Measurements from ENCODE around the gene FLII.

The FLII gene

GRCh38 chr17:18259621-18260331, 1.2 kb upstream of the FLII start:
- Histone ChIP-seq H3K4me1 (ENCODE audit: control insufficient read depth, insufficient read depth, low read length, poor library complexity, severe bottlenecking) (peaks cover 21% of the 10 kb centered on the region), H3K27ac (ENCODE audit: low read depth, low read length, severe bottlenecking) (peak overlapping the region; percentile 89), H3K4me3 (ENCODE audit: extremely low read depth, insufficient read depth, low read length, poor library complexity, severe bottlenecking) (peak overlapping the region; percentile 81), H3K36me3 (ENCODE audit: control insufficient read depth, insufficient read depth, low read length) (peaks cover 46% of the 10 kb centered on the region), H3K9me3 (ENCODE audit: control insufficient read depth, low read length) (no peaks in the 10 kb centered on the region)
- WGBS, 2 experiments (ENCODE audit: insufficient coverage in 2 of 2): 77 to 78% methylated on average over 21 to 22 of the region's 22 CpGs

DNA sequence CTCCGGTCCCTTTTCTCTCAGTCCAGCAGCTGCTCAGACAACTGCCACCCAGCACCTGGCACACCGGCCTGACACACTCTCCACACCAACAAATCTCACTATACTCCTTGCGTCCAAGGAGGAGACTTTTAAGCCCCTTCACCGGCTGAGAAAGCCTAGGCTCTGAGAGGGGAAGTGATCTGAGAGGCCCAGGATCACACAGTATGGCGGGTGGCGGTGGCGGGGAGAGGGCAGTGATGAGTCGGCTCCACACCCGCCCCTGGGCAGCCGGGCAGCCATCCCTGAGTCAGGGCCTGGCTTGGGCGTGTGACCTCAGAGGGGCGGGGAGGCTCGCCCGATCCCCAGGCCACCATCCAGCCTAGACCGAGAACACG, 569 bp downstream of the FLII start:
- H3K36me3 ChIP-seq (ENCODE audit: control insufficient read depth, insufficient read depth, low read length): peaks cover 46% of the 10 kb centered on the region
- H3K27ac ChIP-seq (ENCODE audit: low read depth, low read length, severe bottlenecking): peak overlapping the region; percentile 92
- peaks cover 21% of the 10 kb centered on the region for H3K4me1 ChIP-seq (ENCODE audit: control insufficient read depth, insufficient read depth, low read length, poor library complexity, severe bottlenecking)
- no peaks in the 10 kb centered on the region for H3K9me3 ChIP-seq (ENCODE audit: control insufficient read depth, low read length)
- 0% methylated on average over 4 to 12 of the region's 16 CpGs for WGBS, 2 experiments (ENCODE audit: insufficient coverage in 2 of 2)
- H3K4me3 ChIP-seq (ENCODE audit: extremely low read depth, insufficient read depth, low read length, poor library complexity, severe bottlenecking): peak overlapping the region; percentile 79

DNA sequence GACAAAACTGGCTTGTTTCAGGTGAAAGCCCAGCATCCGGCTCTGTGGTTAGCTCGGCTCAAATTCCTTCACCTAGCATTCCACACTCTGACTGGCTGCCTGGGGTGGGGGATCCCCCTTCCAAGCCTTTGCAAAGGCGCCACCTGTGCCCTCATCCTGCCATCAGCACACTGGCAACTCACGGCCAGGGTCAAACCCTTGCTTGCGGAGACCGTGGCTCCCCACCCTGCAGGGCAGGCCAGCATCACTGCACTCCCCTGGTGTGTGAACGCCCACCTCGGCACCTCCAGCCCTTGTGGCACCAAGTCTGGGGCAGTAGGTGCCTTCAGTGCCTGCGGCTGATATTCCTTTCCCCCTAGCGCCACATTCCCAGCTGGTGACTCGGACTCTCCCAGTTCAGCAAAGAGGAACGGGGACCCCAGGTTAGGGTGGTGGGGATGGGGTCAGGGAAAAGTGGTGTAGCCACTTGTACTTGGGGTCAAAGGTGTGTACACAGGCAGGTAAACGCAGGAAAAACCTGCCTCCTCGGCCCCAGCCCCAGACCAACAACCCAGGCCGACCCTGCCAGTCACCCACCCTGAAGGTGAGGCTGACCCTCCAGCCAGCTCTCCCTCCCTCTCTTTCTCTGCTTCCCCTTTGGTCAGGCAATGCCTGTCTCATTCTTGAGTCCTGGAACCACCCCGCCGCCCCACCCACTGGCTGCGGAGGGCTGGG, 1.1 kb downstream of the FLII start:
- H3K27ac ChIP-seq (ENCODE audit: low read depth, low read length, severe bottlenecking): peak overlapping the region; percentile 92
- 28 to 35% methylated on average over 9 to 14 of the region's 18 CpGs for WGBS, 2 experiments (ENCODE audit: insufficient coverage in 2 of 2)
- H3K9me3 ChIP-seq (ENCODE audit: control insufficient read depth, low read length): no peaks in the 10 kb centered on the region
- H3K36me3 ChIP-seq (ENCODE audit: control insufficient read depth, insufficient read depth, low read length): peaks cover 47% of the 10 kb centered on the region
- H3K4me3 ChIP-seq (ENCODE audit: extremely low read depth, insufficient read depth, low read length, poor library complexity, severe bottlenecking): peak overlapping the region; percentile 79
- H3K4me1 ChIP-seq (ENCODE audit: control insufficient read depth, insufficient read depth, low read length, poor library complexity, severe bottlenecking): peaks cover 21% of the 10 kb centered on the region

GRCh38 chr17:18256776-18257175, 1.8 kb downstream of the FLII start:
- H3K9me3 ChIP-seq (ENCODE audit: control insufficient read depth, low read length): no peaks in the 10 kb centered on the region
- peaks cover 54% of the 10 kb centered on the region for H3K36me3 ChIP-seq (ENCODE audit: control insufficient read depth, insufficient read depth, low read length)
- peak overlapping the region; percentile 79 for H3K4me3 ChIP-seq (ENCODE audit: extremely low read depth, insufficient read depth, low read length, poor library complexity, severe bottlenecking)
- 92 to 98% methylated on average over 5 to 7 of the region's 7 CpGs for WGBS, 2 experiments (ENCODE audit: insufficient coverage in 2 of 2)
- no peak overlapping the region for H3K27ac ChIP-seq (ENCODE audit: low read depth, low read length, severe bottlenecking)
- peaks cover 18% of the 10 kb centered on the region for H3K4me1 ChIP-seq (ENCODE audit: control insufficient read depth, insufficient read depth, low read length, poor library complexity, severe bottlenecking)

DNA sequence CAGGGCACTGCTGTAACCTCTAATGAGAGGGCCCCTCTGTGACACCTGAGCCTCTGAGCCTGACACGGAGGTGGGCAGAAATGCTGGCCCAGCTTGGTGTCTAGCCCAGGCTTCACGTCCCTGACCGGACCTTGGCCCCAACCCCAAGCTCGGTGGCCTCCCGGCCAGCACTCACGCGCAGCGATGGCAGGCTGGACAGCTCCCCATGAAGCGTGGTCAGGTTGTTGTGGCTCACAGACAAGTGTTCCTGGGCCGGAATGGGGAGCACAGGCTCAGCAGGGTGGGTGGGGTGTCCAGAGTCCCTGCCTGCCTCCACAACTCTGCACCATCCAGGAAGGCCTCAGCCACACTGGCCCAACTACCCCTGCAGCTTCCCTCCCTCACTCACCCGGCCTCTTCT, 2.2 kb downstream of the FLII start:
- Histone ChIP-seq H3K4me3 (ENCODE audit: extremely low read depth, insufficient read depth, low read length, poor library complexity, severe bottlenecking) (no peak overlapping the region), H3K9me3 (ENCODE audit: control insufficient read depth, low read length) (no peaks in the 10 kb centered on the region), H3K36me3 (ENCODE audit: control insufficient read depth, insufficient read depth, low read length) (peaks cover 58% of the 10 kb centered on the region), H3K27ac (ENCODE audit: low read depth, low read length, severe bottlenecking) (no peak overlapping the region), H3K4me1 (ENCODE audit: control insufficient read depth, insufficient read depth, low read length, poor library complexity, severe bottlenecking) (peaks cover 18% of the 10 kb centered on the region)
- WGBS, 2 experiments (ENCODE audit: insufficient coverage in 2 of 2): 94 to 95% methylated on average over 9 to 10 of the region's 11 CpGs

DNA sequence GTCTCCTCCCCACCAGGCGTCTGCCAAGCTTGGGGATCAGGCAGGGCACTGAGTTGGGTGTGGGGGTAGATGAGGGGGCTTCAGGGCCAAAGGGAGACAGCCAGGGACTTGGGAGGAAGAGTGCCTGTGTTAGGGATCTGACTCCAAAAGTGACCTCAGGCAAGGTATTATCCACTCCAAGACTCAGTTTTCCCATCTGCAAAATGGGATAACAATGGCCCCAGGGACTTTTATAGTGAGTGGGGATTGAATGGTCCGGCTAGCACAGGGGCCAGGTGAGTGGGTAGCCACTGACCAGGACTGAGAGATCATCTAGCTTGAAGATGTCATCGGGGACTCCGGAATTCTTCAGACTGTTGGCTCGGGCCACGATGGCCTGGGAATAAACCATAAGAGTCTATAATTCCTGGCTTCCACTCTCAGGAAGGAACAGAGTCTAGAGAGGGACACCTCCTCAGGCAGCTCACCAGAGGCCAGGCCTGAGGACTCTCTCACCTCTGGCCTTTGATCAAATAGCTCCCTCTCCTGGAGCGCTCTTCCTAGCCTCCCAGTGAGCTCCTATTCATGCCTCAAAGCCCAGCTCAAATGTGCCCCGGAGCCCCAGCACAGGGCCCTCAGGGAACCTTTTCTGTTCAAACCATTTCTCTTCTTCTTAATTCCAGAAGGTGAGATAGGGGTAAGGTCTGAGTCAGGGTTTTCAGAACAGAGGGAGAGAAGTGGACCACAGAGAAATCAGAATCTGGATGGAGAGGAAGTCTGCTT, 3.5 kb downstream of the FLII start:
- no peaks in the 10 kb centered on the region for H3K9me3 ChIP-seq (ENCODE audit: control insufficient read depth, low read length)
- no peak overlapping the region for H3K4me3 ChIP-seq (ENCODE audit: extremely low read depth, insufficient read depth, low read length, poor library complexity, severe bottlenecking)
- peaks cover 71% of the 10 kb centered on the region for H3K36me3 ChIP-seq (ENCODE audit: control insufficient read depth, insufficient read depth, low read length)
- H3K4me1 ChIP-seq (ENCODE audit: control insufficient read depth, insufficient read depth, low read length, poor library complexity, severe bottlenecking): peaks cover 16% of the 10 kb centered on the region
- no peak overlapping the region for H3K27ac ChIP-seq (ENCODE audit: low read depth, low read length, severe bottlenecking)
- WGBS, 2 experiments (ENCODE audit: insufficient coverage in 2 of 2): 94 to 96% methylated on average over 6 of the region's 8 CpGs

DNA sequence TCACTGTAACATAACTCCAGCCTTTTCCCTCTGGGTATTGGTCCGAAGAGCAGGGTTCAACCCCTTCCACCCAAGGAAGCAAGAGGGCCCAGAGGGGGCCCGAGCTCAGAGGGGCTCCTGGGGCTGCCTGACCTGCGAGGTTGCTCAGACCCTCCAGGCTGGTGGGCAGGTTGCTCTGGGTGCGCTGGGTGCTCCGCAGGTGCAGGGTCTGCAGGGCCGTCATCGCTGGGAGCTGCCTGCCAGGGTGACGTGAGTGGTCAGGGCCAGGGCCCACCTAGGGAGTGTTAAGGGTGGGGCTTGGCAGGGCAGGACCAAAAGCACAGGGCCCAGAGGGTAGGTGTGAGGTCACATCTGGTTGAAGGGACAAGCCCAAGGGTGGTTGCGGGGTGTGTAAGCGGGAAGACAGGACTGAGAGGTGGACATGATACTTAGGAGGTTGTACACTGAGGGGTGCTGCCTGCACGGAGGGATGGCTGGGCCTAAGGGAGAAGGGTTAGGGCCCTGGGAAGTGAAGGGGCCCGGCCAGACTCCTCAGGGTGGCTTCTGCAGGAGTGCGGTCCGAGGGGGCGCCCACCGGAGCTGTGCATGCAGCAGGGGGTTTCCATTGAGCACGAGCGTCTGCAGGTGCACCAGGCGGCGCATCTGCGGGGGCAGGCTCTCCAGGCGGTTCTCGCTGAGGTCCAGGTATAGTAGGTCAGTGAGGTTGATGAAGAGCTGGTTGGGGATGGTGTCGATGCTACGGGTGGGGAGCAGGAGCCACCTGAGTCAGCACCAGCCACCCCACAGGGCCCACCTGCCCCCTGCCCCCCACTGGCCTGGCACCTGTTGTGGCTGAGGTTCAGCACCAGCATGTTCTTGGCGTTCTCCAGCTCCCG, 4.4 kb downstream of the FLII start:
- Histone ChIP-seq H3K9me3 (ENCODE audit: control insufficient read depth, low read length) (no peaks in the 10 kb centered on the region), H3K36me3 (ENCODE audit: control insufficient read depth, insufficient read depth, low read length) (peaks cover 75% of the 10 kb centered on the region), H3K27ac (ENCODE audit: low read depth, low read length, severe bottlenecking) (no peak overlapping the region), H3K4me1 (ENCODE audit: control insufficient read depth, insufficient read depth, low read length, poor library complexity, severe bottlenecking) (peaks cover 12% of the 10 kb centered on the region), H3K4me3 (ENCODE audit: extremely low read depth, insufficient read depth, low read length, poor library complexity, severe bottlenecking) (no peak overlapping the region)
- 96 to 98% methylated on average over 23 to 25 of the region's 27 CpGs for WGBS, 2 experiments (ENCODE audit: insufficient coverage in 2 of 2)

DNA sequence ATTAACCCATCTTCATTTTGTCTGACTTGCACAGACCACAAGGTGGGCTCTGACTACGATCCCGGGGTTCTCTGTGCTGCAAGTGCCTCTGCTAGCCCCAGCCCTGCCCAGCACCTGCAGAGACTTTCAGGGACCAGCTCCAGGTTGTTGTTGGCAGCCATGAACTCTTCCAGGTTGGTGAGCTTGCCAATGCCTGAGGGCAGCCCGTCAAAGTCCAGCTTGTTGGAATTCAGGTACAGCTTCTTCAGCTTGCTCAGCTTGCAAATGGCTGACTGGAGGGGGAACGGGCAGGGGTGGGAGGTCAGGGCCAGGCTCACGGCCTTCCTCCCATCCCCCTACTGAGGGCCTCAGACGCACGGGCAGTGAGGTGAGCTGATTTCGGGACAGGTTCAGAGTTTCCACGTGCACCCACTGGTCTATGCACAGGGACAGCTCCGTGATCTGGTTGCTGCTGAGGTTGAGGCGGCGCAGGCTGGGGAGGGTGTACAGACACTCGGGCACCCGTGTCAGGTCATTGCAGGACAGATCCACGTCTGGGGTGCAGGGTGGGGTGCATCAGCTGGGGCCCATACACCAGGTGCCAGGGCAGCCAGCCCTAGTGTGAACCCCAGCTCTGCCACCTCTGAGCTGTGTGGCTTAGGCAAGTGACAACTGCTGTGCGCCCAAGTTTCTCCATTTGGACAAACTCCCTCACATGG, 5.2 kb downstream of the FLII start:
- 92 to 93% methylated on average over 15 to 16 of the region's 16 CpGs for WGBS, 2 experiments (ENCODE audit: insufficient coverage in 2 of 2)
- Histone ChIP-seq H3K4me1 (ENCODE audit: control insufficient read depth, insufficient read depth, low read length, poor library complexity, severe bottlenecking) (peaks cover 12% of the 10 kb centered on the region), H3K27ac (ENCODE audit: low read depth, low read length, severe bottlenecking) (no peak overlapping the region), H3K36me3 (ENCODE audit: control insufficient read depth, insufficient read depth, low read length) (peaks cover 84% of the 10 kb centered on the region), H3K9me3 (ENCODE audit: control insufficient read depth, low read length) (no peaks in the 10 kb centered on the region), H3K4me3 (ENCODE audit: extremely low read depth, insufficient read depth, low read length, poor library complexity, severe bottlenecking) (no peak overlapping the region)

GRCh38 chr17:18252160-18252559, 6.4 kb downstream of the FLII start:
- WGBS, 2 experiments (ENCODE audit: insufficient coverage in 2 of 2): 90 to 91% methylated on average over 2 to 4 of the region's 5 CpGs
- Histone ChIP-seq H3K4me3 (ENCODE audit: extremely low read depth, insufficient read depth, low read length, poor library complexity, severe bottlenecking) (no peak overlapping the region), H3K36me3 (ENCODE audit: control insufficient read depth, insufficient read depth, low read length) (peaks cover 93% of the 10 kb centered on the region), H3K4me1 (ENCODE audit: control insufficient read depth, insufficient read depth, low read length, poor library complexity, severe bottlenecking) (peaks cover 8% of the 10 kb centered on the region), H3K27ac (ENCODE audit: low read depth, low read length, severe bottlenecking) (no peak overlapping the region), H3K9me3 (ENCODE audit: control insufficient read depth, low read length) (no peaks in the 10 kb centered on the region)

GRCh38 chr17:18251204-18251603, 7.3 kb downstream of the FLII start:
- Histone ChIP-seq H3K4me1 (ENCODE audit: control insufficient read depth, insufficient read depth, low read length, poor library complexity, severe bottlenecking) (no peaks in the 10 kb centered on the region), H3K9me3 (ENCODE audit: control insufficient read depth, low read length) (no peaks in the 10 kb centered on the region), H3K36me3 (ENCODE audit: control insufficient read depth, insufficient read depth, low read length) (peaks cover 91% of the 10 kb centered on the region), H3K27ac (ENCODE audit: low read depth, low read length, severe bottlenecking) (no peak overlapping the region), H3K4me3 (ENCODE audit: extremely low read depth, insufficient read depth, low read length, poor library complexity, severe bottlenecking) (no peak overlapping the region)
- WGBS, 2 experiments (ENCODE audit: insufficient coverage in 2 of 2): 88 to 93% methylated on average over 15 of the region's 15 CpGs

Measured in mesodermal cell (in vitro differentiated cells).